OCI-M1 (cell line): Measurements from ENCODE around the gene ADAMTSL3.
"Not testable (repeated sequence)": the region's sequence is repeated elsewhere in the genome, so short reads cannot be mapped to it uniquely, and the experiment has no call there.

Experiments
- DNase-seq: peaks from one replicate; lab custom pipeline; 2025; lab: John Stamatoyannopoulos, UW

The ADAMTSL3 gene

DNA sequence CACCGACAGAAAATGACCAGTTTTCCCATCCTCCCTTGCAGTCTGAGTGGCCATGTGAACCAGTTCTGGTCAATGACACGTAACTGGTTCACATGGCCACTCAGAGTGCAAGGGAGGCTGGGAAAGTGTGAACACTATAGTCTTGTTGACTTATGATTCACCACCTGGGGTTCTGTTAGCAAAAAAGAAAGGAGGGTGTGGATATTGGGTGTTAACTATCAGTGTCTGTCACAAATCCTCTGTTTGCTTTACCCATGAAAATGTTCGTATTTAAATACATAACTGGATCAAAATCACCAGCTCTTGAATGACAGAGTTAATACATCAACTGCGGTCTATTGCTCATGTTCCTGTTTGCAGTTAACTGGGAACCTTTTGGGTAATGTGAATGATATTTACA is 92.3 kb downstream of the ADAMTSL3 start:
- no peak for DNase-seq

DNA sequence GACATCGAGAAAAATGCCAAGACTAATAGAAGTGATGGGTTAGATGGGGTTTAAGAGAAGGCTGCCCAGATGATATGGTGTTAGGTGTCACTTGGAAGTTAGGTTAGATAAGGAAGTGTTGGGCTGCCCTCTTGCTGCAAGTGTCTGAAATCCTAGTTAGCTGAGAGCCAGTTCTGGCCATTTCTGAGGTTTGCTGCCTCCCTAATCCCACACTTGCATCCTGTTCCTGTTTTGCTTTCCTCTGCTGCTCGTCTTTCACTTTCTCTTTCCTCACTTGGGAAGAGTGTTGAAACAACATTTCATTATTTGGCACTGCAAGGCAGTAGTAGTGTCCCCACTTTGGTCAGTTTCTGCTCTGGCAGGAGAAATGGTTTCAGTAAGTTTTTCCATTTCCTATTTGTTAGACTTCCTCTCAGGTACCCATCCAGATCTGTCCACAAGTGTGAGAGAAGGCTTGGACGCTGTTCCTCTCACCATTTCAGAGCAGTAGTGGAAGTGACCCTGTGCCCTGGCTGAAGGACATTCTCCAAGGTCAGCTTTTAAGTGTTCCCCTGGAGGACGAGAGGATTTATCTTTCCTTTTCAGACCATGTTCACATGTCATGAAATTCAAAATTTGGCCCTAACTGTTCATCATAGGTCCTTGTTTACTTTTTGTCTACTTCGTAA is 93.3 kb downstream of the ADAMTSL3 start:
- peak; percentile 87 for DNase-seq

DNA sequence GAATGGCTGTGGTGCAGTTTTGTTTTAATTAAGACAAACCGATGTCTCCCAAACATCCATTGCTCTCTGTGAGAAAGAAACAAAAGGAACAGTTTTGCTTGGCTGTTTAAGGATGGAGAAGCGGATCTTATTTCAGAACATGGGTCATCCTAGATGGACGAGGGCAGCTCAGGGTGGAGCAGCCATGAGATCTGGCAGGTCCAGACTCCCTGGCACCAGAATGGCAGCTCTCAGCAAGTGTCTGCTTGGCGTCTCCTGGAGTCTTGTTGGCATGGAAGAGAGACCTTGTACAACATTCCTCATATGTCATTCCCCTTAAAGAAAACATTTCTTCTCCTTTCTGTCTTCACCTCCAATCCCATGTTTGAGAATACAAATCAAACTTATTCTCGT is 93.8 kb downstream of the ADAMTSL3 start:
- no peak for DNase-seq

DNA sequence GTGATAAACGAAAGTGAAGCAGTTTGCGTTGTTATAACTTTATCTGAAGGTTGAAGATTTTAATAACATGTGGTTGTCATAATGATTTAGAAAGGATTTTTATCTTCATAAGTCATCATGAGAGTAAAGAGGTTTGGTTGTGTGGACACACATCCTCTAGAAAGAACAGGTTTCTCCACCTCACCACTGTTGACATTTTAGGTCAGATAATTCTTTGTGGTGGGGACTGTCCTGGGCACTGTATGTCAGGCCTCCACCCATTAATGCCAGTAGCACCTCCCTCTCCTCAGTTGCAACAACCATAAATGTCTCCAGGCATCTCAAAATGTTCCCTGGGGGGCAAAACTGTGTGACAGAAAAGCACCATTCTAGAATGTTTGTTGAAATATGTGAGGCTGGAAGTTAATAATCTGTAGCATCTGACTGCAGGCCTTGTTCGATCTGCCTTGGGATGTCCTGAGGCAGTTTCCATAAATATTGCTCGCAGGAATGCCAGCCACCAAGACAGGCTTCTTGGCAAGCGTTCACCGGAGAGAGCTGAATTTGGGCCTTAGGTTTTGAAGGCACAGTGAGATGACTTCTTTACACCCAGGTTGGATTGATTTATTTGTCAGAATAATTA is 100.1 kb downstream of the ADAMTSL3 start:
- DNase-seq: no peak

DNA sequence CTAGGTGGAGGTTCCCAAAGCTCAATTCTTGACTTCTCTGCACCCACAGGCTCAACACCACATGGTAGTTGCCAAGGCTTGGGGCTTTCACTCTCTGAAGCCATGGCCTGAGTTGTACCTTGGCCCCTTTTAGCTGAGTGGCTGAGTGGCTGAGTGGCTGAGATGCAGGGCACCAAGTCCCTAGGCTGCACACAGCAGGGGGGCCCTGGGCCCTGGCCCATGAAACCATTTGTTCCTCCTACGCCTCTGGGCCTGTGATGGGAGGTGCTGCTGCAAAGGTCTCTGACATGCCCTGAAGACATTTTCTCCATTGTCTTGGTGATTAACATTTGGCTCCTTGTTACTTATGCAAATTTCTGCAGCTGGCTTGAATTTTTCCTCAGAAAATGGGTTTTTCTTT is 103.4 kb downstream of the ADAMTSL3 start:
- DNase-seq: not testable (repeated sequence)

DNA sequence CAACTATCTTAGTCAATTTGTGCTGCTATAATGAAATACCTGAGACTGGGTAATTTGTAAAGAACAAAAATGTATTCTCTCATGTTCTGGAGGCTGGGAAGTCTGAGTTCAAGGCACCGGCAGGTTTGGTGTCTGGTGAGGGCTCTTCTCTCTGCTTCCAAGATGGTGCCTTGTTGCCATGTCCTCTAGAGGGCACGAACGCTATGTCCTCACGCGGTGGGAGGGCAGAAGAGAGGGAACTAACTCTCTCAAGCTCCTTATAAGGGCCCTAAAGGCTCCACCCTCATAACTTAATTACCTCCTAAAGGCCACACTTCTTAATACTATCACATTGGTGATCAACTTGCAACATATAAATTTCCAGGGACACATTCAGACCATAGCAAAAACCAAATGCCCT is 108.4 kb downstream of the ADAMTSL3 start:
- DNase-seq: no peak

DNA sequence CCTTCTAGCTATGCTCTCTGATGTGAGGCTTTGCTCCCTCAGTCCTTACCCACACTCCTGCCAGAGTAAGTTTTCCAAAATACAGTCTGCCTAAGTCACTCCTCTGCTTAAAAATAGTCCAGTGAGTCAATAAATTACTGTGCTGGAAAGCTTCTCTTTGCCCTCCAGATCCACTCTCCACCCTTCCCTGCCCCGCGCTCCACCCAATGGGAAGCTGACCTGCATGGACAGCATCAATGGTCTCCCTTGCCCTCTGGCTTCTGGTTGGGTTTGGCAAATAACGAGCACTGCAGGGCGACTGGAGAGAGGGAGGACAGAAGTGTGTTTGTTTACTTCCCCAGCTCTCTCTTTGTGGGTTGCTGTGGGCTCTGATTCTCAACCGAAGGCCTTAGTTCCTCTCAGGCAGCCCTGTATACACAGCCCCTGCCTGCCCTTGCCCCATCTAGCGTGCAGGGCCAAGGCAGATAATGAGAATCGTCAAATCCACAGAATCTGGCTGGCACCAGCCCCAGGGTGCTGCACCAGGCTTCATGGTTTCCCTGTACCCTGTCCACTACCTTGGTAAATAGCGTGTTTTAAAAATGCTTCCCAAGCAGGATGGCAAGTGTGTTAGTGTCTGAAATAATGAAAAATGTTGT is 110.4 kb downstream of the ADAMTSL3 start:
- DNase-seq: no peak

DNA sequence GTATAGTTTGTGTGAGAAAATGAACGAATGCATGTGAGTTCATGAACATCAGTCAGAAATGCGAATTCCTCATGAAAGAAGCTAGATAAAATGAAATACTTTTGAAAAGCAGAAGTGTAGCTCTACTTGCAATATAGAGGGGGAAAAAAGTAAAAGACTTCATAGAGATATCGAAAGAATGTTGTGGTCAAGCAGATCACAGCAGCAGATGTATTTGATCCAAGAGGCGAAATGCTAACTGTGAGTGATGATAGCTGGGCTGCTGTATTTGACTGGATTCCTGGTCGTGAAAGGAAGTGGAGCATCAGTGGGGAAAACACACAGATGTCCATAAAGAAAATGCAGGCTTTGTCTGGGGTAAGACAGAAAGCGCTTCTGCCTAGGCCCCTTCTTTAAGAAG is 112.4 kb downstream of the ADAMTSL3 start:
- peak; percentile 22 for DNase-seq

DNA sequence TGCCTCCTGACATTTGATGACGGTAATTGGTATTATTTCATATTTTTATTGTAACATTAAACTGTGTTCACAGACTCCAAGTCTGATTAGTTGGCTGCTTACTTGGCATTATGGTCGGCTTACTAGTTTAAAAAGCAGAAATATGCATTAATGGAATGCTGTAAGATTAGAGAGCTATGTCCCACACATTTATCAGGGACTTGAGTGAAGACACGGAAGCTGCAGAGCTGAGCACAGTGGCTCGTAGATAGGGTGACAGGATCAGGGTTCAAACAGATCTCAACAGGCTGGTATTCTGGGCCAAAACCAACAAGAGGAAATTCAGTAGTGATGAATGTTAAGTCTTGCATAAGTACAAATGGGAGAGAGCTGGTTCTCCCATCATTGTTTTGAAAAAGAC is 113.8 kb downstream of the ADAMTSL3 start:
- no peak for DNase-seq

DNA sequence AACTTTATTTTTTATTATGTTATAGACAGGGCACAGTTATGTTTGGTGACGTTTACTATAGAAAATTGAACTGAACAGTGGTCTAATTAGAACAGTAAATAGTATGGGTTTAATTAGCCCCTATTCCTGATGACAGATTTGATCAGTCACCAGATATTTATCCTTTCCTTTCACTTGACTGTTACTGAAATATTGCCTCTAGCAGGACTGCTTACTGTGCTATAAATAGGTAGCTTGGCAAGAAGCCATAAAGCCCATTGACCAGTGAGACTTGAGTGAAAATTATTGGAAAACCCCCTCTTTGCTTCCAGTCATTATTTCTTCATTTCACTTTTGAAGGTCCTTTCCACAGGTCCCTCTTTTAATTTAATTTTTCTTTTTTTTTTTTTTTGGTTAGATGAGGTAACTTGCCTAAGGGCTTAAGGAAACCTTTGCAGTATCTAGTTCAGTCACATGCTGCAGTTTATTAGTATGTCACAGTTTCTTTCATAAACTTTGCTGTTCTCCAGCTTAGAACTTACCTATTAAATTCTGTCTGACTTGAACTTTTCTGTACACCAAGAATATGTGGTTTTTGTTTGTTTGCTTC is 115.6 kb downstream of the ADAMTSL3 start:
- no peak for DNase-seq

DNA sequence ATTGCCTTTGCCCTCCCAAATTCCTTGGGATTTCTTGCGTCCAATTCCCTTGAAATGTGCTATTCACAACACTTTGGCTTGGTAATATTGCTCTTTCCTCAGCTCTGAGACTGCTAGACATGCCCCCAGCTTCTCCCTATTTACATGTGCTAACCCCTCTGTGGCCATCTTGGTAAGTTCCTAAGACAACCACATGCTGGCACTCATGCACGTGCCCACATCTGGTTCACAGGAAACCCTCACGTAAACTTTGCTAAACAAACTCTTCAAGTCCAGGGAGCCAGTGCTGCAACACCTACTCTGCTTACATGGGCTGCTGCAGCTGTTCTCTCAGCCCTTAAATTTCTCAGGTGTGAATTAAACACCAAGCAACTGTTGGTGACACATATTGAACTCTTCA is 121.8 kb downstream of the ADAMTSL3 start:
- no peak for DNase-seq

DNA sequence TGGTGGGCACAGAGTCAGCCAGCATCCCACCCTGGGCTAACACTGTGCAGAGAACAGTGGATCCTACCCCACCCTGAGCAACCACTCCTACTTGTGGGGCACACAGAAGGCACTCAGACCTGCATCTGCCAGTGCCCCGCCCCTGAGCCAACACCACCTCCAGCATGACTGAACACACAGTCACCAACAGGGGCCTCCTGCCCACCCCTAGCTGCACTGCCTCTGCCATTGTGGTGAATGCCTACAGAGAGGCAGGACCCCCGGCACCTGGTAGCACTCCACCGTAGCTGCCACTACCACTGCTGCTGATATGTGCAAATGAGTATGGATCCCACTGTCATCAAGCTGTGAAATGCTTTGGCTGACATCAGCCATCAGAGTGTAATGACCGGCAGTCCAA is 123.1 kb downstream of the ADAMTSL3 start:
- DNase-seq: no peak

DNA sequence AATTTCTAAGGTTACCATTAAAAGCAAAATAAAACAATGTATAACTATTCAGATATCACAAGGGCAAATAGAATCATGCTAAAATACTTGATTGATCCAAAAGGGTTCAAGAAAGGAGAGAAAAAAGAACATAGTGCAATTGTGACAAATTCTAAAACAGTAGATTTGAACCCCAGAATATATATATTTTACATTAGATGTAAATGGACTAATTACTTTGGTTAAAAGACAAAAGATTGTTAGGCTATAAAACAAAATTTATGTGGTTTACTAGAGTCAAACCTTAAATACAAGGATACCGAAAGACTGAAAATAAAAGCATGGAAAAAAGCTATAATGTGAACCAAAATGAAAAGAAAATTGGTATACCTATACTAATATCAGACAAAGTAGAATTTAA is 129.3 kb downstream of the ADAMTSL3 start:
- DNase-seq: no peak

DNA sequence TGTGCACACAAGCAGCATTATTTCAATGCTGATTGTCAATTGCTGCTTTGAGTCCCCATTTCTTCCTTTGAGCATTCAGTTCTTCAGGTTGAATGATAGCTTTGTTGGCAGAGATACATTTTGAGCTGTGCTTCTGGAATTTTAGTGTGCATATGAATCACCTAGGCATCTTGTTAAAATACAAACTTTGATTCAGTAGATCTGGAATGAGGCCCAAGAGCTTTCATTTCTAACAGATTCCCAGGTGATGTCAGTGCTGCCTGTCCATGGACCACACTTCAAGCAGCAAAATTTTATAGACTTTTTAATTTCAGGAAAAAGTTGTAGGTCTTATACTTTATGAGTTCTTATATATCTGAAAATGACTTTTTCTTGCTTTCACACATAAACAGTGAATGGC is 131.1 kb downstream of the ADAMTSL3 start:
- DNase-seq: no peak

DNA sequence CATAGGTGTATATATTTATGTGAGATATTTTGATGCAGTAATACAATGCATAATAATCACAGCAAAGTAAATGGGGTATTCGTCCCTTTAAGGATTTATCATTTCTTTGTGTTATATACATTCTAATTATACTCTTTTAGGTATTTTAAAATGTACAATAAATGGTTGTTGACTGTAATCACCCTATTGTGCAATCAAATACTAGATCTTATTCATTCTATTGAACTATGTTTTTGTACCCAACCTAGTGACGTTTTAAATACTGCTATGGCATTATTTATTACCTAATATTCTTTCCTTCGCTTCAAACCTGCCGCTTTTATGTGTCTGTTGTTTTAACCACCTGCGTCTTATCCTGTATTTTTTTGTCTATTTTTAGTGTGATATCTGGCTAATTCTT is 132.4 kb downstream of the ADAMTSL3 start:
- DNase-seq: no peak

DNA sequence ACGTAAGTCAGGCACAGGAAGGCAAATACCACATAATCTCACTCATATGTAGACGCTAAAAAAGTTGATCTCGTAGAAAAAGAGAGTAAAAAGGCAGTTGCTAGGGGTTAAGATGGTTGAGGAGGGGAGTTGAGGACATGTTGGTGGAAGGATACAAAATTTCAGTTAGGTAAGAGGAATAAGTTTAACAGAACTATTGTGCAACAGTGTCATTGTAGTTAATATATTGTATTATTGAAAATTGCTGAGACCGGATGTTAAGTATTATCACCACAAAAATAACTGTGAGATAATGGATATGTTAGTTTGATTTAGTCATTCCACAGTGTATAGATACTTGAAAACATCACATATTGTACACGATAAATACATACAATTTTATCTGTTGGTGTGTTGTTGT is 139.1 kb downstream of the ADAMTSL3 start:
- DNase-seq: no peak

DNA sequence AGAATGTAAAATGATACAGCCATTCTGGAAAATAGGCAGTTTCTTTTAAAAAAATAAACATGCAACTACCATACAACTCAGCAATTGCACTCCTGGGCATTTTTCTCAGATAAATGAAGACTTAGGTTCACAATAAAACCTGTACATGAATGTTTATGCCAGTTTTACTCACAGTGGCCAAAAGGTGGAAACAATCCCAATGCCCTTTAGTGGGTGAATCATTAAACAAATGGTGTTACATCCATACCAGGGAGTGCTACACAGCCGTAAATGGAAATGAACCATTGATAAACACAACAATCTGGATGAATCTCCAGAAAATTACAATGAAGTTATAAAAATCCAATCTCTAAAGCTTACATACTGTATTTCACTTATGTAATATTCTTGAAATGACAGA is 140.3 kb downstream of the ADAMTSL3 start:
- DNase-seq: no peak

DNA sequence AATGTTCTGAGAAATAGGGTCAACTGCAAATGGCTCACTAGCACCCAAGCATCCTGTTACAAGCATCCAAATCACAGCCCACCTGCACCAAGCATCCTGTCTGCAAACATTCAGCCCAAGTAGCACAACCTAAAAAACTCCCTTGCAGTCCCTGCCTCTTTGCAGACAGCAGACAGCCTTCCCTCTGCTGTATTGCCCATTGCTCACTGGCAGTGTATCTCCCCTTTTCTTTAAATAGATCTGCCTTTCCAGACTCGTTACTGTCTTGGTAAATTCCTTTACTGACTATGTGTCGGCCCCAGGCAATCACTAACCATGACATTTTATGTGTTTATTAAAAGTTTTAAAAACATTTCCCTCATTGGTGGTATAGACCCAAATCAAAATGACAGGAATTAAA is 155.4 kb downstream of the ADAMTSL3 start:
- DNase-seq: no peak

DNA sequence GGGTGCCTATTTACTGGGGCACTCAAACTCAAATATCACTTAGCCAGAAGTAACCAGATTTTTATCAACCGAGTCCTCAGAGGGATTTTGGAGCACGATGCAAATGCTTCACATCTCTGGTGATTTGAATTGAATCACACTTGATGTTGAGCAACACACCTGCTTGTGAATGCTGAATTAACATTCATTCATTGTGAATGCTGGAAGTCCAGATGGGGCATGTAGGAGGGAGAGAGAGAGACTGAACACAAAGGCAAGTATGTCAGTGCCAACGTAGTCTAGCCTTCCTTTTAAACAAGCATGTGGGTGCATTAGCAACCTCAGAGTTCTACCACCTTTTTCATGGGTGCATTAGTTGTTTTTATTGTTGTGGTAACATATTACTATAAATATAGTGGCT is 156.2 kb downstream of the ADAMTSL3 start:
- no peak for DNase-seq

DNA sequence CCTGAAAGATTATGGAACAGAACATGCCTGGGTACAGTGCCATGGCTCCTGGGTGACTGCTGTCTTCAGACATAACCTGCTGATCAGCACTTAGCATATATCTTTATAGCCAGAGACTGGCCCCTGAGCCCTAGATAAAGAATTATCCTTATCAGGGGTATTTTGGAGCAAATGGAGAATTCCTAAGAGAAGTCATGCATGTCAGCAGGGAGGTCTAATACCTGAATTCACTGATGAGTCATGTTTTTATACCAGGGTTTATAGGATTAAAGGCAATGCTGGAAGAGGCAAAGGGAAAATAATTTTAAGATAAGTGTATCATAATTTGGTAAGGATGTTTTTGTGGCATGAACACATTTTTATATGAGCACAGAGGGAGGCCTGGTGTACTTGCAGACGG is 159.8 kb downstream of the ADAMTSL3 start:
- DNase-seq: no peak

DNA sequence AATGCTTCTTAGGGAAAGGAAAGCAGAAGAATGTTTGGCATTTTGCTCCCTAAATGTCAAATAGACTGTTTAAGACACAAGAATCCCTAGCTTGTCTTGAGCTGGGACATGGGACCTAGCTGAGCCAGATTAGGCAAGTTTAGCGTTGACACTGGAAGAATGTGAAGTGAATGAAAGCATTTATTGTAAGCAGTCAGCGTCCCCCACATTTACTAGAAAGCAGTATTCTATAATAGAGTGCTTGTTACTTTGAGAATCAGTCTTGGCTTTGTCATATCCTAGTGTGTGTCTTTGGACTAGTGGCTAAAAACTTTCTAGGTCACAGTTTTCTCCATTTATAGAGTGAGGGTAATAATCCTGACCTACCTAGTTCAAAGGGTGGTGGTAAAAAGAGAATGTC is 161.6 kb downstream of the ADAMTSL3 start:
- DNase-seq: no peak

DNA sequence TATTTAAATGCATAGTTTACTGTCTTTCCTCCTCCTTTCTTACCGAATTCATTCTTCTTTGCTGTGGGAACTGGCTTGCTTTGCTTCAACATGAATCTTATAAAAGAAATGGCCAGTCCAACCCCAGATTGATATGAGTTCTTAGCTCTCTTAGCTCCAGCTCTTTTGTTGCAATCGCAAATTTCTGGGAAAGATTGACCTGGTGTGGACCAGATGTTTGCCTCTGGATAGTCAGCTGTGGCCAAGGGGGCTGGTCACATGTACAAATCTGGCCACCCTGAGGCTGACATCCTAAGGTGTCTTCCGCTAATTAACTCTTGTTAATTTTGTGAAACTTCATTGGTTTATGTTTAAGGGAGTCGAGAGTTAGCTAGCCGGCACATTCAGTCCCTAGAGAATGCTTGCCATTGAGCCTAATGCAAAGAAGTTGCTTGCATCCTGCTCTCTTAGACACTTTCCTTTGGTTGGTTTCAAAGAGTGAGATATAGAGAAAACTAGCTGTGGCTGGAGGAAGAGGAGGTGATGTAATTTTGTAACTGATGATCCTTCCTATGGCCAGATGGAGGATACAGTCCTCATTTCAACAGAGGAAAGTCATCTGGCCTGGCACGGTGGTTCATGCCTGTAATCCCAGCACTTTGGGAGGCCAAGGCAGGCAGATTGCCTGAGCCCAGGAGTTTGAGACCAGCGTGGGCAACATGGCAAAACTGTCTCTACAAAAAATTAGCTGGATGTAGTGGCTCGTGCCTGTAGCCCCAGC is 162.4 kb downstream of the ADAMTSL3 start:
- DNase-seq: no peak

DNA sequence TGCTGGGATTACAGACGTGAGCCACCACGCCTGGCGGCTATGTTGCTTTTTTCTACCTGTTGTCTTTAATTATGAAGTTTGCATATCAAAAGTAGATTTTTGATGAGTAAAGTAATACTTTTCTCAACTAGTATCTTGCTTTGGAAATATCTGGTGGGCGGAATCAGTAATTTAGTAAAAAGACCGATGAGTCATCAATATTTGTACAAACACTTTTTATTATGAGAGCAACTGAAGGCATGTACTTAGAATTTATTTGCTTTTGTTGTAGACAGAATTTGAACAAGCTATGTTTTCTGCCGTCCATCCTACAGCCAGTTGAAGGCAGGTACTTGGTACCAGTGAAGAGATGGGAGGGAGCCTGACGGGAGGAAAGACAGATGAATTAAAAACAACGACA is 164.7 kb downstream of the ADAMTSL3 start:
- DNase-seq: no peak
